ENCODE results near the gene CZIB.

CZIB gene

DNA sequence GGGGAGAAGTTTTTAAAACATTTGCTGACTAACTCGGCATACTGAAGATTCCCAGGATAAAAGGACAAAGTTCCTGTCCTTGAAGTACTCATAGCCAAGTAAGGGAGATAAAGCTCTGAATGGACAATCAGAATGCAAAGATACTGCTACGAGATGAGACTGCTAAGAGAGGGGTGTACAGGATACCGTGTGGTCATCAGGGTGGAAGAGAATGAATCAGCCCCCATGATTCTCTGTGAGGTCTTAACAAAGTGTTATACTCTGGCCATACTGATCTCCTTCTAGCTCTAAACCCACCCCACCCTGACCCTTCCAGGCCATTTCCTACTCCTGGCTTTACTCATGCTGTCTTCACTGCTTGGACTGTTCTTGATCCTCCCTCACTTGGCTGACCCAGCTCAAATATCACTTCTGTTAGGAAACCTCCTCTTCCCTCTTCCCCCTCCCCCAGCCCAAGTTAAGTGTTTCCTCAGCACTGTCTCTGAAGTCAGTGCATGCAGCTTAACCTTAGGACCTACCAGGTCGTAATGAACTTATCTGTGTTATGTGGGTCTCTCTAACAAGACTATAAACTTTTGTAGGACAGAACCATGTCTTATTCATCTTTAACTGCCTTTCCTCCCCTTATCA lies 33.7 kb upstream of the CZIB start:
- Histone ChIP-seq H3K27me3 (ENCODE audit: insufficient read depth, insufficient read length) (no peaks in the 10 kb centered on the region), H3K9ac (ENCODE audit: insufficient read length, low read depth) (no peak overlapping the region), H3K36me3 (ENCODE audit: insufficient read depth, insufficient read length, low read length) (peaks cover 97% of the 10 kb centered on the region), H3K9me3 (ENCODE audit: insufficient read depth, low read length) (no peaks in the 10 kb centered on the region), H3K4me1 (ENCODE audit: insufficient read depth, insufficient read length) (no peaks in the 10 kb centered on the region), H3K4me3 (ENCODE audit: insufficient read length, low read depth) (no peak overlapping the region)
- no peak for DNase-seq (ENCODE audit: low read depth, low spot score)
- no peak for TF ChIP-seq ZNF274 (IDR thresholded peaks at IDR 0.05; ENCODE audit: low read depth, low read length)
- no peak for TF ChIP-seq YY1 (IDR thresholded peaks at IDR 0.05; ENCODE audit: insufficient read depth, insufficient read length)
- no peak for TF ChIP-seq SUZ12 (IDR thresholded peaks at IDR 0.05; ENCODE audit: extremely low read depth, insufficient read depth, insufficient read length)

DNA sequence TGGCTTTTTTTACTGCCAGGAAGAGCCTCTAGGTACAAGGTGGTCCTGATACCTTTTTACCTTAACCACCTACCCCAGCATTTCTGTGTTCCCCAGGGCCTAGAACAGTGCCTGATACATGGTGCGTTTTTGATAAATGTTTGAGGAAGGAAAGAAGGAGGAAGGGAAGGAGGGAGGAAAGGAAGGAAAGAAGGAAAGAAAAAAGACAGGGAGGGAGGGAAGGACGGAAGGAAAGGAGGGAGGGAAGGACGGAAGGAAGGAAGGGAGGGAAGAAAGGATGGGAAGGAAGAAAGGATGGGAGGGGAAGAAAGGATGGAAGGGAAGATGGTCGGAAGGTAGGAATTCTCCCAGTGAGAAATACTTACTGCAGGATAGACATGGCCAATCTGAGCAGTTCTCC lies 29.9 kb upstream of the CZIB start:
- no peak overlapping the region for H3K4me3 ChIP-seq (ENCODE audit: insufficient read length, low read depth)
- no peak overlapping the region for H3K9ac ChIP-seq (ENCODE audit: insufficient read length, low read depth)
- TF ChIP-seq SUZ12 (IDR thresholded peaks at IDR 0.05; ENCODE audit: extremely low read depth, insufficient read depth, insufficient read length) (no peak), YY1 (IDR thresholded peaks at IDR 0.05; ENCODE audit: insufficient read depth, insufficient read length) (no peak), ZNF274 (IDR thresholded peaks at IDR 0.05; ENCODE audit: low read depth, low read length) (no peak)
- H3K9me3 ChIP-seq (ENCODE audit: insufficient read depth, low read length): no peaks in the 10 kb centered on the region
- no peak for DNase-seq (ENCODE audit: low read depth, low spot score)
- no peaks in the 10 kb centered on the region for H3K27me3 ChIP-seq (ENCODE audit: insufficient read depth, insufficient read length)
- H3K4me1 ChIP-seq (ENCODE audit: insufficient read depth, insufficient read length): no peaks in the 10 kb centered on the region
- peaks cover 98% of the 10 kb centered on the region for H3K36me3 ChIP-seq (ENCODE audit: insufficient read depth, insufficient read length, low read length)

DNA sequence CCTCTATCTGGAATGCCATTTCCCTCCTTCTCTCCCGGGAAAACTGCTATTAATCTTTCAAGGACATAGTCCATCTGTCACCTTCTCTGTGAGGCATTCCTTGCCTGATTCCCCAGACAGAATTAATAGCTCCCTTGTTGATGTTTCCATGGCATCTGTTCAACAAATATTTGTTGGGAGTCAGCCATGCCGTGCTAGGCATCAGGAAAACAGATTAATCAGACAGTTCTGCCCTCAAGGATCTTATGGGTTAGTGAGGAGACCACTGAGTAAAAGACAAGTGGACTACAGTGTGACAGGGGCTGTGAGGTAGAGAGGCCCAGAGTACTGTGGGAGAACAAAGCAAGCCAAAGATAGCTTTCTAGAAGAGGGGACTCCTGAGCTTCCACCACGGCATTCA lies 29.3 kb upstream of the CZIB start:
- no peak overlapping the region for H3K4me3 ChIP-seq (ENCODE audit: insufficient read length, low read depth)
- H3K36me3 ChIP-seq (ENCODE audit: insufficient read depth, insufficient read length, low read length): peaks cover 98% of the 10 kb centered on the region
- no peak for DNase-seq (ENCODE audit: low read depth, low spot score)
- no peak for TF ChIP-seq YY1 (IDR thresholded peaks at IDR 0.05; ENCODE audit: insufficient read depth, insufficient read length)
- TF ChIP-seq SUZ12 (IDR thresholded peaks at IDR 0.05; ENCODE audit: extremely low read depth, insufficient read depth, insufficient read length): no peak
- no peak for TF ChIP-seq ZNF274 (IDR thresholded peaks at IDR 0.05; ENCODE audit: low read depth, low read length)
- H3K4me1 ChIP-seq (ENCODE audit: insufficient read depth, insufficient read length): no peaks in the 10 kb centered on the region
- H3K9ac ChIP-seq (ENCODE audit: insufficient read length, low read depth): no peak overlapping the region
- H3K27me3 ChIP-seq (ENCODE audit: insufficient read depth, insufficient read length): no peaks in the 10 kb centered on the region
- no peaks in the 10 kb centered on the region for H3K9me3 ChIP-seq (ENCODE audit: insufficient read depth, low read length)

DNA sequence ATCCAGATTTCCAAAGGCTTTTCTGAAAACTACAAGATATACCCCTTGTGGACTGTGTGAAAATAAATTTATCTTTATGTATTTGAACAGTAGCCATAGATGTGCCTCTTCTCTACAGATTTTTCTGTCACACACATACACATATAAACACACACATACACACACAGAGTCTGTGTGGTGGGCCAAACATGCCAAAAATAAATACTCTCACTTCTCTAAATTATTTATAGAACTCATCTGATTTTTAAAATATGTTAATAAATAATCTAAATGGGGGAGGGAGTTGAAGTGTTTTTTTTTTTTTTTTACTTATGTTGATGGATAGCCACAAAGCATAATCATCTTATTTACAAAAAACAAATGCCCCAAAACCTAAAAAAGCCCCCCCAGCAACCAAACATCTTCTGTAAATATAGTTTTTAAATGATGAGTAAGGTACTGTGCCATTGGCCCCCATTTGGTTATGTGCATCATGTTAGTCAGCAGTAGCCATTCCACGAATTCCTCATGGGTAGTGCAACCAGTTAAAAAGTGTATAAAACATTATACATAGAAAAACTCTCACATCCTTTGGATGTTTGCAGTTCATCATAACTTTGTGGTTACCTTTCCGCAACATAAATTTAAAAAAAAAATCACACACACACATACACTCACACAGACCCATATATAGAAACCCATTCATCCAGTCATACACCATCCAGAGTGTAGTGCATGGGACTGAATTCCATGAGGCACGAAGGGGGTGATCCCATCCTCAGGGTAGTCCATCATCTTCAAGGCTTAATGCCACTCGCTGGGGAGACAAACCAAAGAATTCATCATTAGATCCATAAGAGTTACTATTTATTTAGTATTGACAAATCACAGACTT lies 26.1 kb upstream of the CZIB start:
- Histone ChIP-seq H3K36me3 (ENCODE audit: insufficient read depth, insufficient read length, low read length) (peaks cover 75% of the 10 kb centered on the region), H3K9ac (ENCODE audit: insufficient read length, low read depth) (no peak overlapping the region), H3K4me1 (ENCODE audit: insufficient read depth, insufficient read length) (no peaks in the 10 kb centered on the region), H3K4me3 (ENCODE audit: insufficient read length, low read depth) (no peak overlapping the region), H3K9me3 (ENCODE audit: insufficient read depth, low read length) (no peaks in the 10 kb centered on the region), H3K27me3 (ENCODE audit: insufficient read depth, insufficient read length) (no peaks in the 10 kb centered on the region)
- no peak for TF ChIP-seq ZNF274 (IDR thresholded peaks at IDR 0.05; ENCODE audit: low read depth, low read length)
- TF ChIP-seq SUZ12 (IDR thresholded peaks at IDR 0.05; ENCODE audit: extremely low read depth, insufficient read depth, insufficient read length): no peak
- no peak for TF ChIP-seq YY1 (IDR thresholded peaks at IDR 0.05; ENCODE audit: insufficient read depth, insufficient read length)
- no peak for DNase-seq (ENCODE audit: low read depth, low spot score)

DNA sequence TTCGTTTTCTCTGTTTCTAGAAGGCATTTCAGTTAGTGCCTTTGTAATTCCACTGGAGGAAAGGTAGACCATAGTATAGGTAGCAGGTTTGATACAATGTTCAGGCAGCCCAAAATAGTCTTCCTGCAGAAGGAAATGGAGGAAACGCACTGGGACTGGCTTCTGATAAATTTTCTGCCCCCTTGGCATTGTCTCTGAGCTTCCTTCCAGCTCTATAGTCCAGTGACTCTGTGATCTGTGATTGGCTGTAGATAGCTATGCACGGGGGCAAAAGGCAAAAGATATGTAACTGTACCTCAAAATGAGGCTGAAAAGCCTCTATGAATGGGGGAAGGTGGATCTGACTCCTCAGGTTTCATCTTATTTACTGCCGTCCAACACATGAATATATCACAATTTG lies 23.7 kb upstream of the CZIB start:
- H3K9me3 ChIP-seq (ENCODE audit: insufficient read depth, low read length): no peaks in the 10 kb centered on the region
- TF ChIP-seq SUZ12 (IDR thresholded peaks at IDR 0.05; ENCODE audit: extremely low read depth, insufficient read depth, insufficient read length) (no peak), ZNF274 (IDR thresholded peaks at IDR 0.05; ENCODE audit: low read depth, low read length) (no peak), YY1 (IDR thresholded peaks at IDR 0.05; ENCODE audit: insufficient read depth, insufficient read length) (no peak)
- peaks cover 3% of the 10 kb centered on the region for H3K27me3 ChIP-seq (ENCODE audit: insufficient read depth, insufficient read length)
- no peak overlapping the region for H3K9ac ChIP-seq (ENCODE audit: insufficient read length, low read depth)
- H3K4me1 ChIP-seq (ENCODE audit: insufficient read depth, insufficient read length): no peaks in the 10 kb centered on the region
- no peak for DNase-seq (ENCODE audit: low read depth, low spot score)
- H3K36me3 ChIP-seq (ENCODE audit: insufficient read depth, insufficient read length, low read length): peaks cover 52% of the 10 kb centered on the region
- no peak overlapping the region for H3K4me3 ChIP-seq (ENCODE audit: insufficient read length, low read depth)

DNA sequence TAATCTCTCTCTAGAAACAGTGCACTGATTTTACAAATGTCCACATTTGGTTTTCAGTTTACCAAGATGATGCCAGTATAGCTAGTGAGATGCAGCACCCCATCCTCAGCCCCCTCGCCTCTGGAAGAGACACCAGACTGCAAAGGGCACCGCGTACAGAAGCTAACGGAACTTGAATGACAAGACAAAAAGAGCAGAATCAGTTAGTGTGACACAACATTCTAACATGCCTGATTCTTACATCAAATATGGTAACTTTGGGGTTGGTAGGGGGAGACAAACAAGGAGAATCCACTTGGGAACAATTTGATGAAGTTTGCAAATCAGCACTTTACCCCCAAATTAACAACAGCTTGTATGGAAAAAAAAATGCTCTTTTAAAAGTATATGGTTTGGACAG lies 21.9 kb upstream of the CZIB start:
- no peak for DNase-seq (ENCODE audit: low read depth, low spot score)
- Histone ChIP-seq H3K36me3 (ENCODE audit: insufficient read depth, insufficient read length, low read length) (peaks cover 34% of the 10 kb centered on the region), H3K9ac (ENCODE audit: insufficient read length, low read depth) (no peak overlapping the region), H3K9me3 (ENCODE audit: insufficient read depth, low read length) (no peaks in the 10 kb centered on the region), H3K4me3 (ENCODE audit: insufficient read length, low read depth) (no peak overlapping the region), H3K27me3 (ENCODE audit: insufficient read depth, insufficient read length) (peaks cover 3% of the 10 kb centered on the region), H3K4me1 (ENCODE audit: insufficient read depth, insufficient read length) (no peaks in the 10 kb centered on the region)
- TF ChIP-seq ZNF274 (IDR thresholded peaks at IDR 0.05; ENCODE audit: low read depth, low read length) (no peak), SUZ12 (IDR thresholded peaks at IDR 0.05; ENCODE audit: extremely low read depth, insufficient read depth, insufficient read length) (no peak), YY1 (IDR thresholded peaks at IDR 0.05; ENCODE audit: insufficient read depth, insufficient read length) (no peak)

DNA sequence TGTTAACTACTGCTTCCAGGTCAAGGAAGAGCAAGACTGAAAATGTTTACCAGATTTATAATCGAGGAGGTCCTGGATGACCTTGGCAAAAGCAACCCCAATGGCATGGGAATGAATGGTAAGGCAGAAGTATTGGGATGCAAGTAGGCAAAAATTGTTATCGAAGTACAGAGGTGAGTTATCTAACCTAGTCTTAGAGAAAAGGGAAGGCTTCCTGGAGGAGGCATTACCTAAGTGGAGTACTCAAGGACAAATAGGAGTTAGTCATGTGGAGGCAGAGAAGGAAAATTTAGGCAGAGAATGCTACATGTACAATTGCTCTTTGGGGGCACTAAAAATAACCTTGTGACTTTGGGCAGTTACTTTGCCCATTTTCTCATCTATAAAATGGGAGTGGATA lies 21.4 kb upstream of the CZIB start:
- Histone ChIP-seq H3K27me3 (ENCODE audit: insufficient read depth, insufficient read length) (peaks cover 3% of the 10 kb centered on the region), H3K9me3 (ENCODE audit: insufficient read depth, low read length) (no peaks in the 10 kb centered on the region), H3K4me1 (ENCODE audit: insufficient read depth, insufficient read length) (no peaks in the 10 kb centered on the region), H3K4me3 (ENCODE audit: insufficient read length, low read depth) (no peak overlapping the region), H3K9ac (ENCODE audit: insufficient read length, low read depth) (no peak overlapping the region), H3K36me3 (ENCODE audit: insufficient read depth, insufficient read length, low read length) (peaks cover 29% of the 10 kb centered on the region)
- no peak for DNase-seq (ENCODE audit: low read depth, low spot score)
- TF ChIP-seq SUZ12 (IDR thresholded peaks at IDR 0.05; ENCODE audit: extremely low read depth, insufficient read depth, insufficient read length) (no peak), ZNF274 (IDR thresholded peaks at IDR 0.05; ENCODE audit: low read depth, low read length) (no peak), YY1 (IDR thresholded peaks at IDR 0.05; ENCODE audit: insufficient read depth, insufficient read length) (no peak)
